ENCODE measurements around the gene CS.

- TF ChIP-seq CTCF (IDR thresholded peaks at IDR 0.05; ENCODE audit: poor library complexity) (no peak), EZH2 (IDR thresholded peaks at IDR 0.05; ENCODE audit: borderline replicate concordance) (no peak)
Observed at GRCh38 chr12:56324206-56324605, 24.1 kb upstream of the CS start.
